Measurements from ENCODE around the gene MIDN. TPM values are rescaled to one million over a fixed set of nuclear protein-coding genes. Genes with fewer than 3 reads are reported as not detected.

Gene MIDN
- total and polyA plus RNA-seq, 2 of the 4 experiments (the other 2 are of a cell fraction) = 2.5 to 26.0 TPM

DNA sequence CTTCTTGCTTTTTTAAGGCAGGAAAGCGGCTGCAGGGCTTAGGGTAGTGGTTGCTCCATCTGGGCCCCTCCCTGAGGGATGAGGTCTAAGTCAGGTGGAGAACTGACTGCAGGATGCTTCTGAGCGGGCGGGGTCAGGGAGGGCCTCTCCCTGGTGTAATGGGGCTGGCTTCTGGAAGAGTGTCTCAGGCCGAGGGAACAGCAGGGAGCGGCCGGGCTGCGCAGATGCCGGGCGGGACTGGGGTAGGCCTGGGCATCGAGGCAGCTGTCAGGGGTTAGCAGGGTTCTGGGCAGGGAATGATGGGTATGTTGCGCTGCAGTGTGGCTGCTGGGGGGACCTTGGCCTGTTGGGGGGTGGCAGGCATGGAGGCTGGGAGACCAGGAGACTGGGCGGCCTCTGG lies 29.7 kb downstream of the MIDN start:
- H4K5ac ChIP-seq (ENCODE audit: low read depth, low read length) = no peak overlapping the region

More for the DNA sequence above, 29.7 kb downstream of the MIDN start:
- 75% methylated on average over 2 of the region's 12 CpGs; no CpG with 5 or more reads in 1 of the 2 experiments for WGBS, 2 experiments (ENCODE audit: extremely low coverage in 2 of 2, insufficient read length in 1 of 2)
- DNase-seq = no peak
- intact Hi-C loops (cut with micrococcal nuclease) = loop anchor here (5.0 kb wide), 2 partner anchors 84 to 129 kb away; partner anchors contain the start of gene DAZAP1
- Histone ChIP-seq H3K27ac (ENCODE audit: insufficient read depth, low read length) (no peak overlapping the region), H3K18ac (ENCODE audit: low read depth, low read length) (no peak overlapping the region), H3K4me1 (ENCODE audit: control insufficient read depth, insufficient read depth, low read length) (peaks cover 14% of the 10 kb centered on the region), H3K9ac (ENCODE audit: low read depth, low read length) (no peak overlapping the region), H3K4me3 (ENCODE audit: insufficient read depth, low read depth, low read length) (no peak overlapping the region), H3K36me3 (ENCODE audit: control insufficient read depth, insufficient read depth, low read length) (peaks cover 29% of the 10 kb centered on the region), H2BK120ac (ENCODE audit: low read depth, low read length) (no peak overlapping the region), H3K79me1 (ENCODE audit: low read depth in 1 of 2, low read length in 2 of 2) (peaks cover 19 to 43% of the 10 kb centered on the region in 2 experiments; a peak in 3 of 4 replicates), H3K4ac (ENCODE audit: low read depth, low read length) (no peak overlapping the region), H3K4me2 (ENCODE audit: low read depth, low read length) (no peak overlapping the region), H3K14ac (replicated peaks; ENCODE audit: low read depth, low read length) (no peak overlapping the region), H4K91ac (ENCODE audit: insufficient read depth, low read depth, low read length) (no peak overlapping the region), H2BK5ac (ENCODE audit: low read depth, low read length, poor library complexity, severe bottlenecking) (no peak overlapping the region), H2BK15ac (ENCODE audit: low read depth, low read length) (no peak overlapping the region), H3K23ac (ENCODE audit: low read depth, low read length) (no peak overlapping the region), H3K27me3 (ENCODE audit: control insufficient read depth, insufficient read depth, low read length) (peaks cover under 1% of the 10 kb centered on the region; the same call in 1 of the 2 replicates), H4K8ac (ENCODE audit: low read depth in 2 of 2, low read length in 2 of 2) (no peak overlapping the region), H3K9me1 (ENCODE audit: insufficient read depth, low read length) (no peaks in the 10 kb centered on the region), H2AFZ (replicated peaks; ENCODE audit: low read length, poor library complexity) (no peak overlapping the region), H2BK20ac (ENCODE audit: low read depth, low read length) (no peak overlapping the region), H4K20me1 (ENCODE audit: insufficient read depth, low read length) (peaks cover 39% of the 10 kb centered on the region), H2AK5ac (ENCODE audit: low read depth, low read length) (no peak overlapping the region), H2AK9ac (replicated peaks; ENCODE audit: low read depth, low read length, poor library complexity) (no peak overlapping the region), H3K56ac (ENCODE audit: extremely low read depth, insufficient read depth, low read length) (no peak overlapping the region), H3K9me3 (ENCODE audit: control insufficient read depth, insufficient read depth, low read length) (no peaks in the 10 kb centered on the region)
- ATAC-seq (ENCODE audit: low read depth) = no peak
- POLR2A ChIA-PET (ENCODE audit: unreplicated experiment) = interaction anchor here (0.6 kb wide), 1 partner anchor 9 kb away, joined by 3 read pairs; no protein-coding TSS in a partner anchor
- dilution Hi-C loops (cut with HindIII; ENCODE audit: low sequenced_read_pairs, unreplicated experiment) = no loop called here
- CTCF ChIA-PET = no interaction called here
- BruUV-seq (replicated peaks) = no TSS peak
- TF ChIP-seq, protein P1, sequence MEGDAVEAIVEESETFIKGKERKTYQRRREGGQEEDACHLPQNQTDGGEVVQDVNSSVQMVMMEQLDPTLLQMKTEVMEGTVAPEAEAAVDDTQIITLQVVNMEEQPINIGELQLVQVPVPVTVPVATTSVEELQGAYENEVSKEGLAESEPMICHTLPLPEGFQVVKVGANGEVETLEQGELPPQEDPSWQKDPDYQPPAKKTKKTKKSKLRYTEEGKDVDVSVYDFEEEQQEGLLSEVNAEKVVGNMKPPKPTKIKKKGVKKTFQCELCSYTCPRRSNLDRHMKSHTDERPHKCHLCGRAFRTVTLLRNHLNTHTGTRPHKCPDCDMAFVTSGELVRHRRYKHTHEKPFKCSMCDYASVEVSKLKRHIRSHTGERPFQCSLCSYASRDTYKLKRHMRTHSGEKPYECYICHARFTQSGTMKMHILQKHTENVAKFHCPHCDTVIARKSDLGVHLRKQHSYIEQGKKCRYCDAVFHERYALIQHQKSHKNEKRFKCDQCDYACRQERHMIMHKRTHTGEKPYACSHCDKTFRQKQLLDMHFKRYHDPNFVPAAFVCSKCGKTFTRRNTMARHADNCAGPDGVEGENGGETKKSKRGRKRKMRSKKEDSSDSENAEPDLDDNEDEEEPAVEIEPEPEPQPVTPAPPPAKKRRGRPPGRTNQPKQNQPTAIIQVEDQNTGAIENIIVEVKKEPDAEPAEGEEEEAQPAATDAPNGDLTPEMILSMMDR (conservative IDR thresholded peaks at IDR 0.05; ENCODE audit: low read depth, low read length) = no peak
- TF ChIP-seq RCOR1 (IDR thresholded peaks at IDR 0.05; ENCODE audit: insufficient replicate concordance, low read length) (no peak), MAZ (IDR thresholded peaks at IDR 0.05; ENCODE audit: borderline replicate concordance, low read depth, low read length) (no peak), RFX5 (IDR thresholded peaks at IDR 0.05; ENCODE audit: low read depth, low read length) (no peak), FOS (IDR thresholded peaks at IDR 0.05; ENCODE audit: low read depth, low read length) (no peak)
- TF ChIP-seq, protein P2, sequence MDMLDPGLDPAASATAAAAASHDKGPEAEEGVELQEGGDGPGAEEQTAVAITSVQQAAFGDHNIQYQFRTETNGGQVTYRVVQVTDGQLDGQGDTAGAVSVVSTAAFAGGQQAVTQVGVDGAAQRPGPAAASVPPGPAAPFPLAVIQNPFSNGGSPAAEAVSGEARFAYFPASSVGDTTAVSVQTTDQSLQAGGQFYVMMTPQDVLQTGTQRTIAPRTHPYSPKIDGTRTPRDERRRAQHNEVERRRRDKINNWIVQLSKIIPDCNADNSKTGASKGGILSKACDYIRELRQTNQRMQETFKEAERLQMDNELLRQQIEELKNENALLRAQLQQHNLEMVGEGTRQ (IDR thresholded peaks at IDR 0.05; ENCODE audit: low read depth, low read length) = no peak
- TF ChIP-seq, protein P3, sequence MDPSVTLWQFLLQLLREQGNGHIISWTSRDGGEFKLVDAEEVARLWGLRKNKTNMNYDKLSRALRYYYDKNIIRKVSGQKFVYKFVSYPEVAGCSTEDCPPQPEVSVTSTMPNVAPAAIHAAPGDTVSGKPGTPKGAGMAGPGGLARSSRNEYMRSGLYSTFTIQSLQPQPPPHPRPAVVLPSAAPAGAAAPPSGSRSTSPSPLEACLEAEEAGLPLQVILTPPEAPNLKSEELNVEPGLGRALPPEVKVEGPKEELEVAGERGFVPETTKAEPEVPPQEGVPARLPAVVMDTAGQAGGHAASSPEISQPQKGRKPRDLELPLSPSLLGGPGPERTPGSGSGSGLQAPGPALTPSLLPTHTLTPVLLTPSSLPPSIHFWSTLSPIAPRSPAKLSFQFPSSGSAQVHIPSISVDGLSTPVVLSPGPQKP (IDR thresholded peaks at IDR 0.05; ENCODE audit: borderline replicate concordance, low read depth, low read length) = no peak
- in situ Hi-C loops (cut with MboI; ENCODE audit: low sequenced_read_pairs) = no loop called here
